ENCODE results near the gene ARMC2. TPM values are rescaled to one million over a fixed set of nuclear protein-coding genes. Genes with fewer than 3 reads are reported as not detected.
A peak's percentile ranks its signal among the peaks of the same experiment; 100 is the strongest.

Gene ARMC2
- total RNA-seq, 1 donor from 2014 or later = 8.3 TPM

DNA sequence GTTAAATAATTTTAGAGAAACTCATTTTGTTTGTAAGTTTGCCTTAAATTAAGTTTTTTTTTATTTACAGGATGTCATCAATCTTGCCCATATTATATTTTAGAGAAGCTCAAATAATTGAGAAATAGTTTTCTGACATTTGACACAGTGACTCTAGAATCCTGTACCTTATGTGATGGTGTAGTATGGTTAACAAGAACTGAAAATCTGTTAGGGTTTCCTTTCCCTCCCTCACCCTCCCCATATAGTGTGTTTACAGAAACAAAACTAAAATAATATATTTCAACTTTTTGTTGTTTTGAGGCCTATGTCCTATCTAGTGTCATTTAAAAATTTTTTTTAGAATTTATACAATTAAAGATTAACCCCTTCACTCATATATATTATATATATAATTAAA is 154.7 kb downstream of the ARMC2 start:
- no peak overlapping the region for H3K4me3 Mint-ChIP-seq (ENCODE audit: unreplicated experiment)
- no peaks in the 10 kb centered on the region for H3K27me3 Mint-ChIP-seq (ENCODE audit: low read depth)
- no peaks in the 10 kb centered on the region for H3K9me3 Mint-ChIP-seq (ENCODE audit: low read depth)
- DNase-seq (ENCODE audit: low spot score) = no peak
- H3K4me1 Mint-ChIP-seq (ENCODE audit: low read depth) = peaks cover 17% of the 10 kb centered on the region
- peaks cover 3% of the 10 kb centered on the region for H3K36me3 Mint-ChIP-seq (ENCODE audit: low read depth)
- TF ChIP-seq, protein P1, sequence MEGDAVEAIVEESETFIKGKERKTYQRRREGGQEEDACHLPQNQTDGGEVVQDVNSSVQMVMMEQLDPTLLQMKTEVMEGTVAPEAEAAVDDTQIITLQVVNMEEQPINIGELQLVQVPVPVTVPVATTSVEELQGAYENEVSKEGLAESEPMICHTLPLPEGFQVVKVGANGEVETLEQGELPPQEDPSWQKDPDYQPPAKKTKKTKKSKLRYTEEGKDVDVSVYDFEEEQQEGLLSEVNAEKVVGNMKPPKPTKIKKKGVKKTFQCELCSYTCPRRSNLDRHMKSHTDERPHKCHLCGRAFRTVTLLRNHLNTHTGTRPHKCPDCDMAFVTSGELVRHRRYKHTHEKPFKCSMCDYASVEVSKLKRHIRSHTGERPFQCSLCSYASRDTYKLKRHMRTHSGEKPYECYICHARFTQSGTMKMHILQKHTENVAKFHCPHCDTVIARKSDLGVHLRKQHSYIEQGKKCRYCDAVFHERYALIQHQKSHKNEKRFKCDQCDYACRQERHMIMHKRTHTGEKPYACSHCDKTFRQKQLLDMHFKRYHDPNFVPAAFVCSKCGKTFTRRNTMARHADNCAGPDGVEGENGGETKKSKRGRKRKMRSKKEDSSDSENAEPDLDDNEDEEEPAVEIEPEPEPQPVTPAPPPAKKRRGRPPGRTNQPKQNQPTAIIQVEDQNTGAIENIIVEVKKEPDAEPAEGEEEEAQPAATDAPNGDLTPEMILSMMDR (IDR thresholded peaks at IDR 0.05) = no peak
- H3K27ac Mint-ChIP-seq (ENCODE audit: unreplicated experiment) = no peak overlapping the region

DNA sequence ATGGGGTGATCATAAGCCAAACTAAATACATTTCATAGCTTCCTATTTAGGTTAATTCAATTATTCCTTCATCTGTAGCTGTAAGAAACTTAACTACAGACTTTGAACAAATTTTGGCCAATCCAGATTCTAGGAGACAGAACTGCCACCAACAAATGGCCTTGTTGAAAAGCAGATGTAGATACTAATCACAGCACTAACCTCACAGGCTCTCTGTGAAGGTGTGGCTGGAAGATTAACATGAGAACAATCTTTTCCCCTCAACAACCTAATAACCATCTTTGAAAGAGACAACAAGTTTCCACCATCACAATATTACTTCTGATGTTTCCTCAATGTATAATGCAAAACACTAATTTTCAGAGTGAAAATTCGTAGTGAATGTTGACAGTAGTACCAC is 158.6 kb downstream of the ARMC2 start:
- H3K4me1 Mint-ChIP-seq (ENCODE audit: low read depth) = peaks cover 28% of the 10 kb centered on the region
- no peaks in the 10 kb centered on the region for H3K36me3 Mint-ChIP-seq (ENCODE audit: low read depth)
- TF ChIP-seq, protein P1 (IDR thresholded peaks at IDR 0.05) = no peak
- no peak overlapping the region for H3K4me3 Mint-ChIP-seq (ENCODE audit: unreplicated experiment)
- no peaks in the 10 kb centered on the region for H3K9me3 Mint-ChIP-seq (ENCODE audit: low read depth)
- no peaks in the 10 kb centered on the region for H3K27me3 Mint-ChIP-seq (ENCODE audit: low read depth)
- H3K27ac Mint-ChIP-seq (ENCODE audit: unreplicated experiment) = no peak overlapping the region
- DNase-seq (ENCODE audit: low spot score) = no peak

DNA sequence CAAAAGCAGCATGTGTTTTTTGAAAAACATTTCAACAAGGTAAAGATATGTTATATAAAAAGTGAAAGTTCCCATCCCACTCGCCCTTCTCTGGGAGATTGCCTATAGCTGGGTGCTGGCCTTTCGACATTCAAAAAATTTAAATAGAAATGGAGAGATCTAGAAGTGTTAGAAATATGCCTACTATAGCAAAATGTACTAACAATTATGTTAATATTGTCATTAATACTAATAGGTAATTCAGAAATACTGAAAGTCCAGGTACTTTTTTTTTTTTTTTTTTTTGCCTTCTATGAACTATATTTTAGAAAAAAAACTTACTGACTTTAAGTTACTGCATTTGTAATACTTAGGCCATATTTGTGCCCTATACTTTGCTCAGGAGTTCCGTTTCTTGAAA is 159.3 kb downstream of the ARMC2 start:
- Mint-ChIP-seq H3K4me1 (ENCODE audit: low read depth) (peaks cover 26% of the 10 kb centered on the region), H3K27me3 (ENCODE audit: low read depth) (no peaks in the 10 kb centered on the region), H3K36me3 (ENCODE audit: low read depth) (no peaks in the 10 kb centered on the region), H3K9me3 (ENCODE audit: low read depth) (no peaks in the 10 kb centered on the region), H3K4me3 (ENCODE audit: unreplicated experiment) (peak overlapping the region; percentile 80), H3K27ac (ENCODE audit: unreplicated experiment) (no peak overlapping the region)
- TF ChIP-seq, protein P1 (IDR thresholded peaks at IDR 0.05) = no peak
- no peak for DNase-seq (ENCODE audit: low spot score)

DNA sequence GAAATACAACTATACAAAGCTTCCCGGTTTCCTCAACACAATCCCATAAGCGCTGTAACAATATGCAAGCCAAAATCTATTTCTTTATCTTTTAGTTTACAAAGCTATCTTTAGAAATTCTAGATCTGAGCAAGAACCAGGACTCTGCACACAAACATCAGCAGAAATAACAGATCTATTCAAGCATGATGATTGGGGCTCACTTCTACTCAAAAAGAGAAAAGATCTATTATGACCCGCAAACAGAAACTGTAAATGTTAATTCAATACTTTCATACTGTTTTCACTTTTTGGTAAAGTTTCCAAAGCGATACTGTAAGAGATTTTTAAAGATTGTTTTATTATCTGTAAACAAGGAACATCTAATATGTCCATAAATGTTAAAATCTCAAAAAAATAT is 159.8 kb downstream of the ARMC2 start:
- peaks cover 26% of the 10 kb centered on the region for H3K4me1 Mint-ChIP-seq (ENCODE audit: low read depth)
- no peak for DNase-seq (ENCODE audit: low spot score)
- no peak overlapping the region for H3K27ac Mint-ChIP-seq (ENCODE audit: unreplicated experiment)
- TF ChIP-seq, protein P1 (IDR thresholded peaks at IDR 0.05) = no peak
- no peaks in the 10 kb centered on the region for H3K9me3 Mint-ChIP-seq (ENCODE audit: low read depth)
- H3K36me3 Mint-ChIP-seq (ENCODE audit: low read depth) = no peaks in the 10 kb centered on the region
- no peaks in the 10 kb centered on the region for H3K27me3 Mint-ChIP-seq (ENCODE audit: low read depth)
- peak overlapping the region; percentile 80 for H3K4me3 Mint-ChIP-seq (ENCODE audit: unreplicated experiment)

DNA sequence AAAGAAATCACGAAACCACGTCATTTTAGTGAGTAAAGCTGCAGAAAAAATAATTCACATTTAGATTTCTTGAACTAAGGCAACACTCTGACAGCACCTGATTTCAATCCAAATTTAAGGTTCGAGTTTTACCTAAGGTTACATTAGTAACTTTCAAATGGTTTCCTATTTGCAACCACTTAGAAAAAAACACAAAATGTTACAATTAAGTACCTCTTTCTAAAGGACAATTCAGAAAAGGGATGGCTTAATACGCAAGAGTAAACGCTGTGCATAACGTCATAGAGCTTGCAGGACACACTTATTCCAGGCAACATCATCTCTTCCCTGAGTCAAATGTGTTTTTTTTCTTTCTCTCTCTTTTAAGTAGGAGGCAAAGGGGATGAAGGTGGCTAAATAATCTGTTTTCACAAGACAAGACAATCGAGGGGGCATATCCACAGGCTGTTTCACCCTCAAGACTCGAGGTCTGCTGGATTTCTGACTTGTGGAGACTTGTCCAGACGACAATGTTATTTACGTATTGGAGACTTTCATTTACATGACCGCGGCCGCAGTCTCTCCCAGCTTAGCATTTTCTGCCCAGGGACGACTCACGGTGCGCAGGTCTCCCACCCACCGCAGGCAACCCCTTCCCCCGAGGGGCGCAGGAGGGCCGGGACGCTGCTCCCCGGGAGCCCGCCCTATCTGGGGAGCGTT is 160.5 kb downstream of the ARMC2 start:
- Mint-ChIP-seq H3K36me3 (ENCODE audit: low read depth) (no peaks in the 10 kb centered on the region), H3K4me1 (ENCODE audit: low read depth) (peaks cover 26% of the 10 kb centered on the region), H3K27me3 (ENCODE audit: low read depth) (no peaks in the 10 kb centered on the region), H3K9me3 (ENCODE audit: low read depth) (no peaks in the 10 kb centered on the region), H3K27ac (ENCODE audit: unreplicated experiment) (peak overlapping the region; percentile 87), H3K4me3 (ENCODE audit: unreplicated experiment) (peak overlapping the region; percentile 80)
- TF ChIP-seq, protein P1 (IDR thresholded peaks at IDR 0.05) = no peak
- DNase-seq (ENCODE audit: low spot score) = no peak
